Sigmoid colon (tissue), 7 donors: ENCODE data around the gene ADGRL2. TPM values are rescaled to one million over a fixed set of nuclear protein-coding genes. Genes with fewer than 3 reads are reported as not detected.

Source experiments
- DNase-seq: peaks from one replicate; pipeline ENCODE4 v3.0.0-alpha.2; 2019
- H3K27ac ChIP-seq, 4 donors: fragments of 200-600 bp; sonication (generic); one replicate each; pipeline ENCODE4 v1.5.1; 2016 to 2019; ENCODE audit warnings: mild to moderate bottlenecking in 1 of 4
- H3K27me3 ChIP-seq, 3 donors: fragments of 200-600 bp; sonication (generic); one replicate each; pipeline ENCODE4 v1.5.1; 2019; ENCODE audit warnings: mild to moderate bottlenecking in 1 of 3
- H3K36me3 ChIP-seq, 4 donors: fragments of 200-600 bp; sonication (generic); one replicate each; pipeline ENCODE4 v1.5.1; 2016 to 2019
- H3K4me1 ChIP-seq, 4 donors: fragments of 200-600 bp; sonication (generic); one replicate each; pipeline ENCODE4 v1.5.1; 2017 to 2019
- H3K4me3 ChIP-seq, 4 donors: fragments of 200-600 bp; sonication (generic); one replicate each; pipeline ENCODE4 v1.5.1; 2017 to 2019; ENCODE audit warnings: mild to moderate bottlenecking in 2 of 4, moderate library complexity in 1 of 4
- H3K9me3 ChIP-seq, 4 donors: fragments of 200-600 bp in 3 of 4; sonication (generic) in 3 of 4; one replicate each; pipeline versions ENCODE4 v1.5.1 to v1.6.1; 2013 to 2019
- CTCF ChIP-seq, 4 experiments: fragments of 450-650 bp in 3 of 4; fragments of 200-600 bp in 1 of 4; IDR thresholded peaks; one replicate each; pipeline ENCODE4 v1.5.1; 2016 to 2019; ENCODE audit warnings: antibody characterized with exemption in 4 of 4, mild to moderate bottlenecking in 3 of 4, moderate library complexity in 2 of 4
- EP300 ChIP-seq, 4 donors: sonication (generic); formaldehyde crosslinking; IDR thresholded peaks; one replicate each; pipeline ENCODE4 v1.6.1; 2017; ENCODE audit warnings: antibody characterized with exemption in 4 of 4
- POLR2A ChIP-seq, 2 donors: fragments of 450-650 bp; IDR thresholded peaks; one replicate each; pipeline ENCODE4 v1.6.1; 2016; ENCODE audit warnings: antibody characterized with exemption in 2 of 2, mild to moderate bottlenecking in 2 of 2, moderate library complexity in 2 of 2
- POLR2AphosphoS5 ChIP-seq, 4 donors: sonication (generic); formaldehyde crosslinking; IDR thresholded peaks; one replicate each; pipeline ENCODE4 v1.6.1; 2017; ENCODE audit warnings: antibody characterized with exemption in 4 of 4
- WGBS, 2 donors: extraction: QIAGEN DNeasy Blood & Tissue Kit; methylation state at CpG; one replicate each; pipeline ENCODE4 v1.1.7; 2013; 5-methylcytosine and 5-hydroxymethylcytosine counted together
- intact Hi-C: fragments of 100-400 bp; cut with DNase I; formaldehyde crosslinking; loops from one replicate; pipeline ENCODE4 v1.15.1; 2023
- polyA plus RNA-seq, 3 donors: library from polyadenylated mRNA; stranded (reverse); fragments of 200-250 nt; gene quantifications; one replicate each; pipeline ENCODE4 v1.2.3, GENCODE V29; 2013
- total RNA-seq, 4 donors: library from RNA; depleted of rRNA; stranded (reverse); fragments of >200 nt; gene quantifications; one replicate each; pipeline ENCODE4 v1.1.0, GENCODE V29; 2016
- donor health status: healthy with polysubstance abuse.
- donor health status: Bipolar disorder and iron deficiency.
- donor health status: healthy.

ADGRL2 gene
- total and polyA plus RNA-seq, 7 donors, result 2.3 to 73.4 (median 49.4) TPM

GRCh38 chr1:82034812-82035211 is 234.1 kb downstream of the ADGRL2 start:
- H3K36me3 ChIP-seq, result no peaks in the 10 kb centered on the region
- H3K4me1 ChIP-seq, result no peaks in the 10 kb centered on the region
- TF ChIP-seq POLR2A (IDR thresholded peaks at IDR 0.05) (no peak), CTCF (IDR thresholded peaks at IDR 0.05) (no peak), EP300 (IDR thresholded peaks at IDR 0.05) (no peak), POLR2AphosphoS5 (IDR thresholded peaks at IDR 0.05) (no peak)
- 83 to 91% methylated on average over 3 of the region's 3 CpGs for WGBS, 2 donors
- intact Hi-C loops, result no loop called here
- no peak overlapping the region for H3K4me3 ChIP-seq
- DNase-seq, result no peak
- no peak overlapping the region for H3K27ac ChIP-seq
- H3K27me3 ChIP-seq, result no peaks in the 10 kb centered on the region
- no peaks in the 10 kb centered on the region for H3K9me3 ChIP-seq
